K562 (cell line): ENCODE data around the gene GUCY2F. TPM values are rescaled to one million over a fixed set of nuclear protein-coding genes. Genes with fewer than 3 reads are reported as not detected.

Experiments used
- ATAC-seq: fragments of 200-7000 bp; cut with Tn5 transposase; 3 replicates; pipeline ENCODE4 v1.9.1; 2020; ENCODE audit warnings: moderate library complexity
- BruUV-seq: library from RNA; stranded (reverse); fragments of 400-500 nt; replicated peaks from 2 replicates; lab custom pipeline; 2021; lab: Mats Ljungman, UMichigan
- CTCF ChIA-PET: fragments of 300-600 bp; formaldehyde crosslinking; extraction: SDS; loops from one replicate; lab custom pipeline; 2021; ENCODE audit warnings: low intra/inter-chr PET ratio; lab: Yijun Ruan, JAX
- POLR2A ChIA-PET: fragments of 300-600, 350-650 bp; sonication (Branson Sonifier 250); formaldehyde crosslinking; extraction: SDS; loops from one replicate; lab custom pipeline; 2021; ENCODE audit warnings: antibody characterized with exemption, inconsistent platforms; lab: Yijun Ruan, JAX
- DNase-seq, 4 experiments: peaks; one replicate each; pipeline versions ENCODE4 v3.0.0 to v3.0.0-alpha.2; 2011 to 2018; ENCODE audit warnings: low spot score in 3 of 4, mixed read lengths in 3 of 4; ENCODE audit errors: extremely low read depth in 1 of 4
- FAIRE-seq: peaks from 2 replicates; lab custom pipeline; 2011; peaks lifted over from hg19 to GRCh38; lab: Jason Lieb, UNC
- H2AFZ ChIP-seq: 2 replicates; pipeline ENCODE4 v1.6.0; 2011; ENCODE audit warnings: low read depth, low read length, control low read depth, inconsistent platforms
- H3K27ac ChIP-seq: fragments of 200-600 bp; 3 replicates; pipeline ENCODE4 v1.8.0; 2011; ENCODE audit warnings: low read depth, mild to moderate bottlenecking, control low read depth, inconsistent platforms, low read length, moderate library complexity, mixed read lengths; ENCODE audit errors: extremely low read depth
- H3K27me3 ChIP-seq, 2 experiments: fragments of 300-600 bp in 1 of 2; 2 replicates in 1 of 2; 3 replicates in 1 of 2; pipeline versions ENCODE4 v1.6.0 to v1.8.0; 2011; ENCODE audit warnings: inconsistent platforms in 2 of 2, low read length in 2 of 2, mild to moderate bottlenecking in 1 of 2, mixed read lengths in 1 of 2, moderate library complexity in 1 of 2; ENCODE audit not compliant: control insufficient read depth in 2 of 2, insufficient read depth in 2 of 2
- H3K36me3 ChIP-seq: fragments of 300-600 bp; 3 replicates; pipeline ENCODE4 v1.8.0; 2011; ENCODE audit warnings: mild to moderate bottlenecking, low read length, inconsistent platforms; ENCODE audit not compliant: control insufficient read depth, insufficient read depth
- H3K4me1 ChIP-seq, 2 experiments: fragments of 200-600 bp in 1 of 2; replicated peaks in 1 of 2; 2 replicates in 1 of 2; 3 replicates in 1 of 2; pipeline versions ENCODE4 v1.5.1 to v1.8.0; 2011; ENCODE audit warnings: inconsistent platforms in 2 of 2, low read length in 2 of 2, mild to moderate bottlenecking in 1 of 2, mixed read lengths in 1 of 2, moderate library complexity in 1 of 2; ENCODE audit not compliant: control insufficient read depth in 2 of 2, insufficient read depth in 2 of 2
- H3K4me2 ChIP-seq: 2 replicates; pipeline ENCODE4 v1.6.1; 2011; ENCODE audit warnings: low read length, control low read depth, inconsistent platforms, mixed read lengths; ENCODE audit not compliant: insufficient read depth
- H3K4me3 ChIP-seq: fragments of 200-600 bp; sonication (generic), shearing (Covaris generic); 2 replicates; pipeline ENCODE4 v1.5.1; 2016; ENCODE audit warnings: control low read depth, inconsistent platforms
- H3K79me2 ChIP-seq: fragments of 200-600 bp; 3 replicates; pipeline ENCODE4 v1.8.0; 2011; ENCODE audit warnings: low read length, inconsistent platforms; ENCODE audit not compliant: control insufficient read depth, insufficient read depth
- H3K9ac ChIP-seq, 2 experiments: 2 replicates each; pipeline versions ENCODE4 v1.6.0 to v1.6.1; 2011; ENCODE audit warnings: low read depth in 2 of 2, low read length in 2 of 2, control low read depth in 1 of 2, inconsistent platforms in 1 of 2, mild to moderate bottlenecking in 1 of 2, mixed read lengths in 1 of 2; ENCODE audit not compliant: insufficient read depth in 1 of 2
- H3K9me1 ChIP-seq: one replicate; pipeline ENCODE4 v1.6.0; 2011; ENCODE audit warnings: inconsistent platforms, mild to moderate bottlenecking, low read length, moderate library complexity; ENCODE audit not compliant: control insufficient read depth, insufficient read depth
- H3K9me3 ChIP-seq: replicated peaks from 2 replicates; pipeline ENCODE4 v1.5.1; 2011; ENCODE audit warnings: low read depth, low read length, inconsistent platforms; ENCODE audit not compliant: control insufficient read depth, insufficient read depth
- H4K20me1 ChIP-seq: replicated peaks from 2 replicates; pipeline ENCODE4 v1.6.1; 2011; ENCODE audit warnings: low read length, inconsistent platforms, mixed read lengths; ENCODE audit not compliant: control insufficient read depth, insufficient read depth
- MTA1 ChIP-seq: fragments of 450-650 bp; IDR thresholded peaks from 2 replicates; pipeline ENCODE4 v1.6.1; 2017; ENCODE audit warnings: borderline replicate concordance
- ZNF175 ChIP-seq: fragments of 200-800 bp; sonication (Bioruptor generic); IDR thresholded peaks from 2 replicates; pipeline ENCODE4 v1.6.1; 2016; ENCODE audit warnings: low read depth, mild to moderate bottlenecking, missing genetic modification characterization, missing compliant biosample characterization
- ZNF23 ChIP-seq: fragments of 250-450 bp; sonication (Bioruptor Pico); IDR thresholded peaks from 2 replicates; pipeline ENCODE4 v1.4.0; 2020; ENCODE audit warnings: mild to moderate bottlenecking
- WGBS: fragments of 100-300 bp; shearing (Covaris generic); methylation state at CpG from one replicate; pipeline ENCODE4 v1.1.6; 2016; ENCODE audit warnings: low coverage, mixed read lengths; ENCODE audit not compliant: insufficient coverage; ENCODE audit errors: missing lambda C conversion rate; 5-methylcytosine and 5-hydroxymethylcytosine counted together
- in situ Hi-C: fragments of 300-500 bp; cut with MboI; formaldehyde crosslinking; loops from 4 replicates; pipeline ENCODE4 v1.15.0; 2018; ENCODE audit warnings: inconsistent platforms, mixed read lengths
- intact Hi-C: fragments of 100-400 bp; cut with micrococcal nuclease; formaldehyde crosslinking; loops from 2 replicates; pipeline ENCODE4 v1.14.2; 2022
- polyA plus RNA-seq, 8 experiments: library from polyadenylated mRNA; depleted of rRNA in 4 of 8; stranded (reverse) in 5 of 8; unstranded in 3 of 8; fragments of >200 nt; fragmentation: Nextera tagmentation in 2 of 8; fragmentation: Illumina TruSeq in 1 of 8; extraction: Ambion mirVana in 2 of 8; extraction: Trizol in 1 of 8; gene quantifications; 2 replicates each; pipeline versions ENCODE4 v1.2.1 to v1.2.3, GENCODE V29; 2011 to 2014; ENCODE audit warnings: inconsistent platforms in 1 of 8, missing spikeins in 1 of 8
- total RNA-seq, 7 experiments: library from RNA; depleted of rRNA in 6 of 7; stranded (reverse); fragments of >200 nt in 6 of 7; fragmentation: Illumina TruSeq in 2 of 7; extraction: Trizol in 2 of 7; gene quantifications; 2 replicates each; pipeline versions ENCODE4 v1.2.1 to v1.2.3, GENCODE V29; 2011 to 2021; ENCODE audit warnings: low replicate concordance in 1 of 7
- TF ChIP-seq, protein P1 (sequence below): fragments of 250-450 bp; sonication (Bioruptor Pico); IDR thresholded peaks from 2 replicates; pipeline ENCODE4 v1.5.0; 2020; ENCODE audit warnings: mild to moderate bottlenecking, borderline replicate concordance
- TF ChIP-seq, protein P2 (sequence below): IDR thresholded peaks from 2 replicates; pipeline ENCODE4 v1.6.1; 2011; ENCODE audit not compliant: insufficient read length; ENCODE audit errors: extremely low read depth

Gene GUCY2F
- total and polyA plus RNA-seq, 9 of the 15 experiments (the other 6 are each of a cell fraction or from before 2014, with no cell fraction given): 0.01 to 0.06 (median 0.05) TPM; not detected in 6

DNA sequence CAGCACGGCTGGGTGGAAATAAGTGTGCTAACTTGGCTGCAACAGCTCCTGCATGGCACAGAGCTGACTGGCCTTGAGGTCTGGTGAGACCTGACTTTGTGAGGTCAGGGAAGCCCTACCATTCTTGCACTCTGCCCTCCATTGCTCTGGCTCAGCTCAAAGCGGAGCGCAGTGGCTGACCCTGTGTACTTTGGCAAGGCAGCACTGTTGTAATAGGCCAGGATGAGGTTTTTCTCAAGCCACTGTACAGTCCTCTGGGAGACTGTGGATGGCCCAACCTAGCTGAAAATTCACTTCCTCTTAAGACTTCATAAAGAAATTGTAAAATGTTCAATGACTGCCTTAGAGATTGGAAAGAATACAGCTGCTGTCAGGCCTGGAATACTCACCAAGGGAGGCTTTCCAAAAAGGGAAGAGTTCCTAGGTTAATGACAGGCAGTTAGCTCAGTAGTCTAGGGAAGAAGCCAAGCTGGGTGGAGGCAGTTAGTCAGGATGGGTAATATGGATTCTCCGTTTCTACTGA, 129.8 kb downstream of the GUCY2F start:
- Histone ChIP-seq H4K20me1 (no peaks in the 10 kb centered on the region), H3K9ac (0 out of 4 replicates have a peak overlapping the region, but pooled peaks of 1 of the 2 experiments have one; percentile 68), H3K9me1 (no peaks in the 10 kb centered on the region), H2AFZ (no peak overlapping the region), H3K4me2 (no peak overlapping the region; the same call in 1 of the 2 replicates), H3K27me3 (no peaks in the 10 kb centered on the region), H3K4me1 (no peaks in the 10 kb centered on the region; a peak in 1 of 5 replicates), H3K4me3 (no peak overlapping the region), H3K79me2 (no peaks in the 10 kb centered on the region), H3K27ac (no peak overlapping the region), H3K9me3 (no peaks in the 10 kb centered on the region)
- 0% methylated on average over 2 of the region's 4 CpGs for WGBS
- peak in 1 of 4 experiments; percentile 3 for DNase-seq
- POLR2A ChIA-PET: interaction anchor here (0.8 kb wide), 1 partner anchor 8 kb away, joined by 3 read pairs; no protein-coding TSS in a partner anchor
- CTCF ChIA-PET: no interaction called here
- no peak; the same call in 1 of the 3 replicates for ATAC-seq
- no TSS peak for BruUV-seq
- no peak for FAIRE-seq
- in situ Hi-C loops: no loop called here
- intact Hi-C loops: no loop called here
- TF ChIP-seq ZNF23 (CRISPR knock-in tag) (no peak), MTA1 (no peak), ZNF175 (no peak)
- TF ChIP-seq, protein P1, sequence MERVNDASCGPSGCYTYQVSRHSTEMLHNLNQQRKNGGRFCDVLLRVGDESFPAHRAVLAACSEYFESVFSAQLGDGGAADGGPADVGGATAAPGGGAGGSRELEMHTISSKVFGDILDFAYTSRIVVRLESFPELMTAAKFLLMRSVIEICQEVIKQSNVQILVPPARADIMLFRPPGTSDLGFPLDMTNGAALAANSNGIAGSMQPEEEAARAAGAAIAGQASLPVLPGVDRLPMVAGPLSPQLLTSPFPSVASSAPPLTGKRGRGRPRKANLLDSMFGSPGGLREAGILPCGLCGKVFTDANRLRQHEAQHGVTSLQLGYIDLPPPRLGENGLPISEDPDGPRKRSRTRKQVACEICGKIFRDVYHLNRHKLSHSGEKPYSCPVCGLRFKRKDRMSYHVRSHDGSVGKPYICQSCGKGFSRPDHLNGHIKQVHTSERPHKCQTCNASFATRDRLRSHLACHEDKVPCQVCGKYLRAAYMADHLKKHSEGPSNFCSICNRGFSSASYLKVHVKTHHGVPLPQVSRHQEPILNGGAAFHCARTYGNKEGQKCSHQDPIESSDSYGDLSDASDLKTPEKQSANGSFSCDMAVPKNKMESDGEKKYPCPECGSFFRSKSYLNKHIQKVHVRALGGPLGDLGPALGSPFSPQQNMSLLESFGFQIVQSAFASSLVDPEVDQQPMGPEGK (CRISPR knock-in tag): no peak
- TF ChIP-seq, protein P2, sequence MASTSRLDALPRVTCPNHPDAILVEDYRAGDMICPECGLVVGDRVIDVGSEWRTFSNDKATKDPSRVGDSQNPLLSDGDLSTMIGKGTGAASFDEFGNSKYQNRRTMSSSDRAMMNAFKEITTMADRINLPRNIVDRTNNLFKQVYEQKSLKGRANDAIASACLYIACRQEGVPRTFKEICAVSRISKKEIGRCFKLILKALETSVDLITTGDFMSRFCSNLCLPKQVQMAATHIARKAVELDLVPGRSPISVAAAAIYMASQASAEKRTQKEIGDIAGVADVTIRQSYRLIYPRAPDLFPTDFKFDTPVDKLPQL: no peak
- TF ChIP-seq, all 486 proteins: peak for 0
- no peaks in the 10 kb centered on the region for H3K36me3 ChIP-seq
